Left ventricle myocardium superior (tissue), 1 donor: Measurements from ENCODE around the gene KRTAP10-8. TPM values are rescaled to one million over a fixed set of nuclear protein-coding genes. Genes with fewer than 3 reads are reported as not detected.
"Not testable (repeated sequence)": the region's sequence is repeated elsewhere in the genome, so short reads cannot be mapped to it uniquely, and the experiment has no call there.

Source experiments
- ATAC-seq: fragments of 200-7000 bp; cut with Tn5 transposase; one replicate; pipeline ENCODE4 v1.9.1; 2020; ENCODE audit warnings: mild to moderate bottlenecking, moderate library complexity
- DNase-seq: peaks from one replicate; pipeline ENCODE4 v3.0.0-alpha.2; 2020
- intact Hi-C: fragments of 100-400 bp; cut with micrococcal nuclease; formaldehyde crosslinking; loops from one replicate; pipeline ENCODE4 v1.11.0; 2022
- long read RNA-seq: library from polyadenylated mRNA; unstranded; transcript quantifications from one replicate; pipeline ENCODE4 v2.0.0, GENCODE V29; 2021
- total RNA-seq: library from RNA; stranded (reverse); fragmentation: NEBNext Ultra II Directional; extraction: Animal tissue kit (Norgen Biotek cat#: 25700); gene quantifications from one replicate; pipeline ENCODE4 v1.2.1, GENCODE V29; 2021
- donor health status: DM: no; HTN: yes; CAD: no; lungs with severe emphysema.

Gene KRTAP10-8
- total RNA-seq: not detected
- long read RNA-seq: 0 reads

DNA sequence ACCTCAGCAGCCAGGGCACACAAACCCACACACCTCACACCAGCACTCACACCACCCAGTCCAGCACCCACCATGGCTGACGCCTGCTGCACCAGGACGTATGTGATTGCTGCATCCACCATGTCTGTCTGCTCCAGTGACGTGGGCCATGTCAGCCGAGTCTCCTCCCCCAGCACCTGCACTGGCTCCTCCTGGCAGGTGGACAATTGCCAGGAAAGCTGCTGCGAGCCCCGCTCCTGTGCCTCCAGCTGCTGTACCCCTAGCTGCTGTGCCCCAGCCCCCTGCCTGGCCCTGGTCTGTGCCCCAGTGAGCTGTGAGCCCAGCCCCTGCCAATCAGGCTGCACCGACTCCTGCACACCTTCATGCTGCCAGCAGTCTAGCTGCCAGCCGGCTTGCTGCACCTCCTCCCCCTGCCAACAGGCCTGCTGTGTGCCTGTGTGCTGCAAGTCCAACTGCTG is at the start of gene KRTAP10-8:
KRTAP10-8 (plus strand) TSS at position 51 of the 458 bp plus-strand sequence; CDS start at position 73, 22 bp downstream.
- ATAC-seq: no peak
- no peak for DNase-seq
- intact Hi-C loops: no loop called here

DNA sequence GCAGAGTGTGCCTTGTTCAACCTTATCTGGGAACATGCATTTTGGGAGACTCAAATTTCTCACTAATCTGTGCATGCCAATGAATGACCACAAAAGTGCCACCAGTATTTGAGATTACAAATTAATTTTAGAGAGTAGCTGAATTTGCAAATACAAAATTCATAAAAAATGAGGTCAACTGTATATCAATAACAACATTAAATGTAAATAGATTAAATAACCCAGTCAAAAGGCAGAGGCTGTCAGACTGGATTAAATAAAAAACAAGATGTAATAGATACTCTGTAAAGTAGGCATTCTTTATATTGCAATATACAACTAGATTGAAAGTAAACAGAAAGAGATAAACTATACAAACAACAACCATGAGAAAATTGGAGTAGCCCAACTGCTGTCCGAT is 47.8 kb upstream of the KRTAP10-8 start:
- DNase-seq (no peak), ATAC-seq (no peak)
- intact Hi-C loops: no loop called here

- intact Hi-C loops: no loop called here
- DNase-seq: no peak
- ATAC-seq: no peak
Observed at GRCh38 chr21:44564886-44565598, 46.8 kb upstream of the KRTAP10-8 start.

DNA sequence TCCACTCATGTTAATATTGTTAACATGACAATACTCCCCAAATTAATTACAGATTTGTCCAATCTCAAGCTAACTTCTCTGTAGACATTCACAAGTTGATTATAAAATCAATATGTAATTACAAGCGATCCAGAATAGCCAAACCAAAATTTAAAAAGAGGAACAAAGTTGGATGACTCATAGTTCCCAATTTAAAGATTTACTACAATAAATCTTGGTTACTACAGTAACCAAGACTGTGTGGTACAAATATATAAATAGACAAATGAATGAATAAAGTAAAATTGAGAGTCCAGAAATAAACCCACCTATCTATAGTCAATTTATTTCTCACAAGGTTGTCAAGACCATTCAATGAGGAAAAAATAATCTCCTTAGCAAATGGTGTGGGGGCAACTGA is 45.5 kb upstream of the KRTAP10-8 start:
- ATAC-seq: no peak

DNA sequence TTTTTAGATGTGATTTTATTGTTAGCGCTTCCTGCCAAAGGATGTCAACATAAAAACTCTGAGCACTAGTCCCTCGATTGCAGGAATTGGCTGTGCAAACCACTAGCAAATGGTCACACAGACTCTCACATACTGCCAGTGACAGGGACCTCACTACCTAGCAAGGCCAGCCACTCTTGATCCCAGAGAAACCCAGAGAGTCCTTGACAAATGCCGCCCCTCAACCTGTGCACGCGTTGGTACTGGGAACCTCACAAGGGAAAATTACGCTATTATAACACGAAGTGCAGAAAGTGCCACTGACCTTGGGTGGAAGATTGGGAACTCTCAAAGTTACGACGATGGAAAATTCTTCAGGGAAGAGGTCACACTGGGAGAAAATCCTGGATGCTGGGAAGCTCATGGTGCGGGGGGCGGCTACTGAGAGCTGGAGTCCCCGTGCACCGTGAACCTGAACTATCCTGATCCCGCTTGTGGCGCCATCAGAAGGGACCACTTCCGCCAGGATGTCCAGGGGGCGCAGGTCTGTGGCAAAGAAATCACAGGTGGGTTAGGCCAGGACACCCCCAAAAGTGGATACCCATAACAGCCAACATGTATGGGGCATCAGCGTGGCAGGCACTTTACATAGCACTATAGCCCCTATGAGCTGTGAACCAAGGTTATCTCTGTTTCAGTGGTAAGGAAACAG is 44.3 kb upstream of the KRTAP10-8 start:
- ATAC-seq (no peak), DNase-seq (no peak)
- intact Hi-C loops: no loop called here

More for the DNA sequence above, 45.5 kb upstream of the KRTAP10-8 start:
- DNase-seq: no peak
- intact Hi-C loops: no loop called here

DNA sequence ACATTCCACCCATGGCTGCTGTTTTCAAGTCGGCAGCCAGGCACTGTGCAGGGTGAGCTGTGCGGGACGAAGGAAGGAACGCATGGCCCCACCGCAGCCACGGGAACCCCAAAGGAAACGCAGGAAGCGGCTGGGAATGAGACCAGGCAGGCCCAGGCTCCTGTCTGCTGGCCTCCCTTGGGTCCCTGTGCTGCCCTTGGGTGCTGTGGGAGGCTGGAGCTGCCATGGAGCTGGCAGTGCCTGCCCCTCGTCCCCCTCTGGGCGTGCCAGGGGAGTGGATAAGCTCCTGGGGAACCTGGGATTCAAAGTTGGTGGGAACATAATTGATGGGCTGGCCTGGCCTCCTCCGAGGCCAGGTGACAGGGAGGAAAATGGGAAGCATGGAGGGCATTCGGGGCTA is 43.6 kb upstream of the KRTAP10-8 start:
- ATAC-seq (no peak), DNase-seq (no peak)
- intact Hi-C loops: no loop called here

GRCh38 chr21:44568667-44569556 is 43.0 kb upstream of the KRTAP10-8 start:
- intact Hi-C loops: no loop called here
- no peak for DNase-seq
- no peak for ATAC-seq

- no peak for ATAC-seq
- intact Hi-C loops: no loop called here
- DNase-seq: no peak
Observed at GRCh38 chr21:44569861-44570517, 41.9 kb upstream of the KRTAP10-8 start.

- no peak for ATAC-seq
- intact Hi-C loops: no loop called here
- DNase-seq: no peak
Observed at GRCh38 chr21:44571296-44571695, 40.6 kb upstream of the KRTAP10-8 start.

DNA sequence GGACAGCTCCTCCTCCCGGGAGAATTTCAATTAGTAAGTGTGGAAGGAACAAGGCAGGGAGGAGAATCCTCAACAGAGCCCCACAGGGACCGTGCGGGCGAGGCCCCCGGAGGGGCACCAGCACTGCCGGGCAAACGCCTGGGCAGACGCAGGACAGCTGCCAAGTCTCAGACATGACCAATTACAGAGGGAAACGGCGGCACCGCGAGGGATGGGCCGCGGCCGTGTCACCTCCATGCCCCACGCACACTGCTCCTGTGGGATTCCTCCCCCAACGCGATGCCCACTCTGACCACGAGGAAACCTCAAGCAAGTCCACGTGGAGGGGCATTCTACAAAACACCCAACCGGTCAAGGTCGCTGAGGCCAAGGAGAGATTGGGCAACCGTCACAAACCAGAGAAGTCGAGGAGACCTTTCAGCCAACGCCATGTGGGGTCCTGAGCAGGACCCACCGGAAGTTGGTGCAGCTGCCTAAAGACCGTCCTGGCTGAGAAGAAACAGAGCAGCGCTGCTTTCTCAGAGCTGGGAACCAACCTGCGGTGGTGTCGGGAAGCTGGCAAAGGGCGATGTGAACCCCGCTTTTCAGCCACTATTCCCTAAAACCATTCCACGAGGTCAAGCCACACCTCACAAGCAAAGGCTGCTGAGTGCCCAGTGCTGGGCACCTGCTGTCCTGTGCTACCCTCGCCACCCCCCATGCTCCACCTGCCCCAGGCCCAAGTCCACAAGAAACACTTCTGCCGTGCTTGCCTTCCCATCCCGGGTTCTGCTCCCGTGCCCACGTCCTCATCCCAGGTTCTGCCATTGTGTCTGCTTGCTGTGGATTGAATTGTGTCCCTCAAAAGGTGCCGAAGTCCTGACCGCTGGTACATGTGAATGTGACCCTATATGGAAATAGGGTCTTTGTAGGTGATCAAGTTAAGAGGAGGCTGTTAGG is 39.8 kb upstream of the KRTAP10-8 start:
- DNase-seq (no peak), ATAC-seq (no peak)
- intact Hi-C loops: no loop called here

DNA sequence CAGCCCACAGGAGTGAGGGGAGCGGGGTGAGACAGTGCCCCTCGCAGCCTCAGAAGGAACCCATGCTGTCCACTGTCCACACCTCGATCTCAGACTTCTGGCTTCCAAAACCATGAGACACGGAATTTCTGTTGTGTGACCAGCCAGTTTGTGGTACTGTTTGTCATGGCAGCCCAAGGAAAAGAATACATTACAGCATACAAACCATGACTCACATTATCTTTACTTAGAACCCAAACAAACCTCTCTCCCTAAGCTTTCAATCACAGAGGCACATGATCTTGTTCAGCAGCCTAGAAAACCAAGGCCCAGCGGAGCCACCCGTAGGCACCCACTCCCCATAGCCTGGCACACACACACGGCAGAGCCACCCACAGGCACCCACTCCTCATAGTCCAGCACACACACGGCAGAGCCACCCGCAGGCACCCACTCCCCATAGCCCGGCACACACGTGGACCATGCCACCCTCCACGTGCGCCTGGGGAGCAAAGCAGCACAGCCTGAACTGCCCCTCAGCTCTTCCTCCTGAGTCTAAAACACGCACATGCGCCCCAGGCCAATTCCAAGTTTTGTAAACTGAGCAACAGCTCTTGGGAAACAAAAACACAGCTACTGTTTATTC is 38.8 kb upstream of the KRTAP10-8 start:
- no peak for ATAC-seq
- intact Hi-C loops: no loop called here
- DNase-seq: no peak

- DNase-seq, intact Hi-C loops: not testable (repeated sequence)
- ATAC-seq: peak; percentile 54
Observed at GRCh38 chr21:44573630-44574456, 38.0 kb upstream of the KRTAP10-8 start, which contains the start of gene KRTAP10-4. Gene KRTAP10-4, plus strand, starts transcription at chr21:44573729. Its CDS starts 30 bp downstream, at chr21:44573759.

DNA sequence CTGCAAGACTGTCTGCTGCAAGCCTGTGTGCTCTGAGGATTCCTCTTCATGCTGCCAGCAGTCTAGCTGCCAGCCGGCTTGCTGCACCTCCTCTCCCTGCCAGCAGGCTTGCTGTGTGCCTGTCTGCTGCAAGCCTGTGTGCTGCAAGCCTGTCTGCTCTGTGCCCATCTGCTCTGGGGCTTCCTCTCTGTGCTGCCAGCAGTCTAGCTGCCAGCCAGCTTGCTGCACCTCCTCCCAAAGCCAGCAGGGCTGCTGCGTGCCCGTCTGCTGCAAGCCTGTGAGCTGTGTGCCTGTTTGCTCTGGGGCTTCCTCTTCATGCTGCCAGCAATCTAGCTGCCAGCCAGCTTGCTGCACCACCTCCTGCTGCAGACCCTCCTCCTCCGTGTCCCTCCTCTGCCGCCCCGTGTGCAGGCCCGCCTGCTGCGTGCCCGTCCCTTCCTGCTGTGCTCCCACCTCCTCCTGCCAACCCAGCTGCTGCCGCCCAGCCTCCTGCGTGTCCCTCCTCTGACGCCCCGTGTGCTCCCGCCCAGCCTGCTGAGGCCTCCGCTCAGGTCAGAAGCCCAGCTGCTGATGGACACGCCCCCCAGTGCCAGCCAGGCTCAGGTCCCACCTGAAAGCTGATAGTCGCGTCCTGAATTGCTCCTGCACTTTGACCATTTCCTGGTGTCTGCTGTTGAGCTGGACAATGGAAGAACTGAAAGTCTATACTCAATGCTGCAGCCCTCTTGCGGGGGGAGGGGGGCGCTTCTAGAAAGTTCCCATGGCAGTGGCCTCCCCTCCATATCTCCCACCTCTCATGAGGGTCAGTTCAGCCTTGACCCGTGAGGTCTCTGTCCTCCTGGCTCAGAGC is 37.2 kb upstream of the KRTAP10-8 start:
- no peak for ATAC-seq
- intact Hi-C loops: no loop called here
- DNase-seq: no peak

DNA sequence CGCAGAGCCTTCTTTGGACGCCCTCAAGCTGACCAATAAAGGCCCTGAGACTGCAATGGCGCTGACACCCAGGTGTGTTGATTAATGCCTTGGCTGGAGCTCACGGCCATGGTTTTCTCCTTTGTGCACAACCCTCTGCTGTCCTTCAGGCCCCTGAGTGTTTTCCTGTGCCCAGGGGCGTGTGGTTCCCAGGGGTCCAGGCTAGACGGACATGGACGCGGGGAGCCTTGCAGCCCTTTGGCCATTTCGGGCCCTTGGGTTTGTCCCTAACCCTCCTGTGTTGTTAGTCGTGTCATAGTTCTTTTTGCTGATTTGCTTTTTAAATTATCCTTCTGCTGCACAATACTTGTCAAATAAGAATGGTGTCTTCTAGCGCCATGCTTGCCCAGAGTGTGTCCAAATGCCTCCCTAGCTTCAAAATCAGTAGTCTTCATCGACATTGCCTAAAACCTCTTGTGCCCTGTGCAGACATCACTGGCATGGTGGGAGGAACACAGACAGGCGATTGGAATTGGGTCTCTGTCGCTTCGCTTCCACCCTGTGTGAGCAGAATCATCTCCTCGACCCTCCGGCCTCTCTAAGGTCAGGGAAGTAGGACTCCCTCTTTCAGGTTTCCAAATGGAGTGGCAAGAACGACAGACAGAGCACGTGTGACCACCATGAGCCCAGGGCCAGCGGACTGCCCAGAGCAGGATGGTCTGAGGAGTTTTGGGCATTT is 36.4 kb upstream of the KRTAP10-8 start:
- intact Hi-C loops: no loop called here
- DNase-seq (no peak), ATAC-seq (no peak)

GRCh38 chr21:44576025-44576420 is 35.9 kb upstream of the KRTAP10-8 start:
- intact Hi-C loops: no loop called here
- no peak for ATAC-seq
- DNase-seq: no peak
